Panc1 (cell line): ENCODE measurements around the gene STK10.

Experiments used
- CTCF ChIP-seq: fragments of 450-650 bp; IDR thresholded peaks from 2 replicates; pipeline ENCODE4 v1.5.1; 2017; ENCODE audit warnings: mild to moderate bottlenecking
- POLR2AphosphoS5 ChIP-seq: IDR thresholded peaks from 2 replicates; pipeline ENCODE4 v1.6.1; 2012; ENCODE audit warnings: mild to moderate bottlenecking, low read depth, low read length, moderate library complexity
- TCF7L2 ChIP-seq: IDR thresholded peaks from 2 replicates; pipeline ENCODE4 v1.6.1; 2011; ENCODE audit warnings: mild to moderate bottlenecking, low read depth, low read length, inconsistent platforms

- TF ChIP-seq CTCF (no peak), TCF7L2 (no peak), POLR2AphosphoS5 (no peak)
Observed at GRCh38 chr5:172048539-172049101, 139.4 kb downstream of the STK10 start.
